Measurements from ENCODE around the gene TLCD3A.
"Not testable (repeated sequence)": the region's sequence is repeated elsewhere in the genome, so short reads cannot be mapped to it uniquely, and the experiment has no call there.

The TLCD3A gene

GRCh38 chr17:750431-751037 is 18.1 kb downstream of the TLCD3A start:
- no peak for FAIRE-seq

DNA sequence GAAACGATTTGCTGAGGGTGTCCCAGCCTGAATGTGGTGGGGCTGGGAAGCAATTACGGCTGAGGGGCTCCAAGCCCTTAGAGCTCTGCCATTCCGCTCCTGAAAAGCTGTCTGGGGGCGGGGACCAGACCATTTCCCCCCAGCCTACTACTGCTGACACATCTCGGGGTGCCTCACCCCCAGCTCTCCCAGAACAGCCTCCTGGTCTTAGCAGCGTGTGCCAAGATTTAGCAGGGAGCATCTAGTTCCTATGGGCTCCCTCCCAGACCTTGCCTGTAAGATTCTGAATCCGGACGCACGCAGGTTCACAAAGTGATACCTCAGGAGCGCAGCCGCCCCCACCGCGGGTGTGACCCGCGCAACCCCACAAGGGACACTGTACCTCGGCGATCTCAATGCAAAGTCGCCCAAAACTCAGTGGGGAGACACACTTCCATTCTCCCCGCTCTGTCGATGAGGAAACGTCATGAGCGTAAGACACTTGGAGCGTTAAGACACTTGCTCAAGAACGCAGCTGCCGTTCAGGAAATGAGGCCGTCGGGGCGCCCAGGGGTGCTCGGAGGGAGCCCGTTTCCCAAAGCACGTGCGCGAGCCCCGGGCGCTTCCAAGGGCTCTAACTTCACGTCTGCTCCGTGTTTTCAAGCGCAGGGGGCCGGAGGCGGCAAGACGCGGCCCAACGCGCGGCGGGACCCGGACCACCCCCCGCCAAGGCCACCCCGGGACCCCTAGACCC is 19.0 kb downstream of the TLCD3A start:
- FAIRE-seq, result no peak

GRCh38 chr17:752002-752619 is 19.7 kb downstream of the TLCD3A start, which contains the start of gene GEMIN4:
TSS of gene GEMIN4 (minus strand) at chr17:752264. CDS start at chr17:752142, 122 bp downstream.
- FAIRE-seq, result no peak

- no peak for FAIRE-seq
Observed at GRCh38 chr17:752620-753219, 20.3 kb downstream of the TLCD3A start.

DNA sequence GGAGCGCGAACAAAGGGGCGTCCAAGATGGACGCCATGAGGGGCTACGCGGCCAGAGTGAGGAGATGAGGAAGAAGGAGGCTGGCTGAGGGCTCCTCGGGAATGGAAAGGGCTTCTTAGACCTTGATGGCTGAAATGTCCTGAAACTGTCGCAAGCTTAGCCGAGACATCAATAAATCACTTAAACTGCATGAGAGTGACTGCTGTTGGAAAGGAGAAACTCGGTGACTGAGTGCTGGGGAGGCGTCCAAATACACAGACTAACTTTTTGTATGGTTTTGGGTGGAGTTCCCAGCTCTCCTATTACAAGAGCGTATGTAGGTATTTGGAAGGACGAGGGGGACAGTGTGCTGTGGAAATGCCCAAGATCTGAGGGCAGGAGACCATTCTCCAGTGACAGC is 21.0 kb downstream of the TLCD3A start:
- FAIRE-seq, result no peak

GRCh38 chr17:755319-755961 is 23.0 kb downstream of the TLCD3A start:
- not testable (repeated sequence) for FAIRE-seq

GRCh38 chr17:756010-756567 is 23.7 kb downstream of the TLCD3A start:
- FAIRE-seq, result not testable (repeated sequence)

DNA sequence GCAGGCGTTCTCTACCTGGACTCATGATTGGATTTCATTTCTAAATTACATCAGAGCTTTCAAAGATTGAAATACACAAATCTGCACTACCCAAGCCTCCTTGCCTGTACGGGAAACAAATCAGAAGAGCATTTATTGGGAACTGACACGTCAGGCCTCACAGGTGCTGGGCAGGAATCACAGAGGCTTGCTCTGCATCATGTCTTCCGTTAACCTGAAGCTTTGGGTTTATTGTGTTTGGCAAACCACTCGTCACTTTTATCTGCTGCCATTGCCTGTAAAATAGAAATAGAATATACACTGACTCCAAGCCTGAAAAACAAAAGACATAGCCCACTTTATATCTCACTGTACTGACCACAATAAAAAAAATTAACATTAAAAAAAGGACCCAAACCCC is 27.6 kb downstream of the TLCD3A start:
- FAIRE-seq, result no peak

GRCh38 chr17:760371-760770 is 28.0 kb downstream of the TLCD3A start:
- no peak for FAIRE-seq

GRCh38 chr17:767076-767475 is 34.7 kb downstream of the TLCD3A start:
- FAIRE-seq, result no peak

GRCh38 chr17:773016-773415 is 40.6 kb downstream of the TLCD3A start:
- FAIRE-seq, result no peak

- FAIRE-seq, result no peak
Observed at GRCh38 chr17:773467-774312, 41.3 kb downstream of the TLCD3A start.

DNA sequence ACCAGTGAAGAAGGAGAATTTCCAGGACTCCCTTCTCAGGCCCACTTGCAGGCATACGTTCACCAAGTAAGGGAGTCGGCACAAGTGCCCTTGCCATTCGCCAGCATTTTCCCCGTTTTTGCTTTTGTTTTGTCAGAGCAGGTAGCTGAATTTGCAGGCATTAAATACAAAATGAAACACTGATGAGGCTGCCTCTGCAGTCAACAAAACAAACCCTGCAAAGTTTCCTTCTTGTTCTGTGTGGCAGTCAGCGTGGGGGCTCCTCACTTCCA is 41.9 kb downstream of the TLCD3A start:
- no peak for FAIRE-seq

- FAIRE-seq, result no peak
Observed at GRCh38 chr17:778096-778495, 45.7 kb downstream of the TLCD3A start.

DNA sequence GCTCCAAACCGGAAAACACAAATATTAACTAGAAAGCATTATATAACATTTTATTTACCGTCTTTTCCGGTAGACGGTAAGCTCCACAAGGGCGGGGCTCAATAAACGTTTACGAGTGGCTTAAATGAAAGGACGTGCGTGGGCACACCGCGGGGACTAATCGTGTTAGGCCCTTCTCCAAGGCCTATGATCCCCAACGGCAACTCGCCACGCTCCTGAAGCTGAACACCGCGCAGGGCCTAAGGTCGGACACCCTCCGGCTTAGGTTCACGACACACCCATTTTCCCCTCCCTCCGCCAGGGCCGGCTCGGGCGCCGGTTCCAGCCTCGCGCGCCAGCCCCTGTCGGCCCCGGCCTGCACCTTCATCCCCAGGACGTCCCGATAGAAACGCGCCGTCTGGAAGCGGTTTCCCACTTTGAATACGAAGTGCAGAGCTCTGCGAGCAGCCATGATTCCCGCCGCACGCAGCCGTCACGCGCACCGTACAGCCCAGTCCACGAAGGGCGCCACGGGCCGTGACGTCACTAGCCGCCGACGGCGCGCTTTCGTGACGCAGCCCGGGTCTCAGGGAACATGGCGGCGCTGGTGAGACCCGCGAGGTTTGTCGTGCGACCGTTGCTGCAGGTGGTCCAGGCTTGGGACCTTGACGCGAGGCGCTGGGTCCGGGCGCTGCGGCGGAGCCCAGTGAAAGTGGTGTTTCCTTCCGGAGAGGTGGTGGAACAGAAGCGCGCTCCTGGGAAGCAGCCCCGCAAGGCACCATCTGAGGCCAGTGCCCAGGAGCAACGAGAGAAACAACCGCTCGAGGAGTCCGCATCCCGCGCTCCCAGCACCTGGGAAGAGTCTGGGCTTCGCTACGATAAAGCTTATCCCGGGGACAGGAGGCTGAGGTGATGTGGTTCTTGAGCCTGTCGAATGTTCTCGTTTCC is 49.7 kb downstream of the TLCD3A start, which contains the start of the genes GLOD4 and MRM3:
Gene GLOD4, minus strand, starts transcription at position 476 of the 927 bp plus-strand sequence. Its CDS starts 25 bp downstream, at position 451.
Gene MRM3, plus strand, starts transcription at position 549 of the 927 bp plus-strand sequence. Its CDS starts 26 bp downstream, at position 575.
- no peak for FAIRE-seq

- no peak for FAIRE-seq
Observed at GRCh38 chr17:784143-784542, 51.7 kb downstream of the TLCD3A start.

DNA sequence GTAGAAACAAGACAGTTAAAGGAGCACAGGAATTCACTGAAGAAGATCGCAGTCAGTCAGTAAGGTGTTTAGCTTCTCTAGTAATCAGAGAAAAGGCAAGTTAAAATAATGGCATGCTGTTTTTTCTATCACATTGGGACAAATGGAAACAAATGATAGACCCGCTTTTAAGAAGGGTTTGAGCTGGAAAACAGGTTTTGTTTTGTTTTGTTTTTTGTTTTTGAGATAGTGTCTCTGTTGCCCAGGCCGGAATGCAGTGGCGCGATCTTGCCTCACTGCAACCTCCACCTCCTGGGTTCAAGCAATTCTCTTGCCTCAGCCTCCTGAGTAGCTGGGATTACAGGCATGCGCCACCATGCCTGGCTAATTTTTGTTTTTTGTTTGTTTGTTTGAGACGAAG is 53.5 kb downstream of the TLCD3A start:
- FAIRE-seq, result not testable (repeated sequence)

DNA sequence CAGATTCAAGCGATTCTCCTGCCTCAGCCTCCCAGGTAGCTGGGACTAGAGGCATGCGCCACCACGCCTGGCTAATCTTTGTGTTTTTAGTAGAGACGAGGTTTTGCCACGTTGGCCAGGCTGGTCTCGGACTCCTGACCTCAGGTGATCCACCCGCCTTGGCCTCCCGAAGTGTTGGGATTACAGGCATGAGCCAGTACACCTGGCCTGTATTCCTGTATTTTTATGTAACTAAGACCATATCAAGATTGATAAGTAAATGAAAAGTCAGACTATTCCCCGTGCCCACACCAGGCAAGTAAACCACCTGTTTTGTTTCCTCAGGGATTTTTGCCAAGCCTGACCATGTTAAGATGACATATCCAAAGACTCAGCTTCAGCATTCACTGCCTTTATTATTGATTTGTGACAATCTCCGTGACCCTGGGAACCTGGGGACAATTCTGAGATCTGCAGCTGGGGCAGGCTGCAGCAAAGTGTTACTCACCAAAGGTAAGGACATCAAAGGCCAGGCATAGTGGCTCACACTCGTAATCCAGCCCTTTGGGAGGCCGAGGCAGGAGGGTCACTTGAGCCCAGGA is 55.3 kb downstream of the TLCD3A start:
- no peak for FAIRE-seq

DNA sequence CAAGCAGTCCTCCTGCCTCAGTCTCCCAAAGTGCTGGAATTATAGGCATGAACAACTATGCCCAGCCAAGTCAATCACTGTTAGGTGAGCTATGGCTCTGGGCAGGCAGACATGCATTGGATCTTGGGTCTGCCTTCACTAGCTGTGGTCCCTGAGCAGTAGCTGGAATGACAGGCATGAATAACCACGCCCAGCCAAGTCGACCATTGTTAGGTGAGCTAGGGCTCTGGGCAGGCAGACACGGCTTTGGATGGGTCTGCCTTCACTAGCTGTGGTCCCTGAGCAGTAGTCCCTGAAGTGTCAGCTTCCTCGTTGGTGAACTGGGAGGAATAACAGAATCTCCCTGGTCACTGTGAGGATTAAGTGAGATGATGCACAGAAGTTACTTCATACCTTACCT is 56.2 kb downstream of the TLCD3A start:
- no peak for FAIRE-seq

GRCh38 chr17:789160-789840 is 56.9 kb downstream of the TLCD3A start:
- no peak for FAIRE-seq

Measured in endometrium (tissue), 2 donors.